ENCODE results near the gene SLC16A8. TPM values are rescaled to one million over a fixed set of nuclear protein-coding genes. Genes with fewer than 3 reads are reported as not detected.

The SLC16A8 gene
- polyA plus RNA-seq, 1 experiment = not detected

GRCh38 chr22:38077096-38077495, 6.9 kb downstream of the SLC16A8 start:
- no peak for TF ChIP-seq CTCF (IDR thresholded peaks at IDR 0.05; ENCODE audit: low read depth, low read length)
- ChIA-PET CTCF (no interaction called here), POLR2A (no interaction called here)
- no peak for DNase-seq (ENCODE audit: low read depth, low spot score)
- Histone ChIP-seq H3K4me3 (ENCODE audit: low read depth, low read length) (no peak overlapping the region), H3K27me3 (ENCODE audit: control insufficient read depth, insufficient read depth, low read length) (peaks cover 23% of the 10 kb centered on the region), H3K27ac (ENCODE audit: low read depth, low read length) (no peak overlapping the region), H3K9me3 (ENCODE audit: control insufficient read depth, insufficient read depth, low read length) (no peaks in the 10 kb centered on the region; the same call in 1 of the 2 replicates)

GRCh38 chr22:38075961-38076360, 8.0 kb downstream of the SLC16A8 start:
- ChIA-PET CTCF (no interaction called here), POLR2A (no interaction called here)
- Histone ChIP-seq H3K27ac (ENCODE audit: low read depth, low read length) (no peak overlapping the region), H3K9me3 (ENCODE audit: control insufficient read depth, insufficient read depth, low read length) (no peaks in the 10 kb centered on the region; the same call in 1 of the 2 replicates), H3K27me3 (ENCODE audit: control insufficient read depth, insufficient read depth, low read length) (peaks cover 13% of the 10 kb centered on the region), H3K4me3 (ENCODE audit: low read depth, low read length) (no peak overlapping the region)
- no peak for DNase-seq (ENCODE audit: low read depth, low spot score)
- no peak for TF ChIP-seq CTCF (IDR thresholded peaks at IDR 0.05; ENCODE audit: low read depth, low read length)

GRCh38 chr22:38075105-38075825, 8.7 kb downstream of the SLC16A8 start:
- no peak overlapping the region for H3K4me3 ChIP-seq (ENCODE audit: low read depth, low read length)
- no peak overlapping the region for H3K27ac ChIP-seq (ENCODE audit: low read depth, low read length)
- DNase-seq (ENCODE audit: low read depth, low spot score) = no peak
- peaks cover 7% of the 10 kb centered on the region for H3K27me3 ChIP-seq (ENCODE audit: control insufficient read depth, insufficient read depth, low read length)
- no peak for TF ChIP-seq CTCF (IDR thresholded peaks at IDR 0.05; ENCODE audit: low read depth, low read length)
- no peaks in the 10 kb centered on the region for H3K9me3 ChIP-seq (ENCODE audit: control insufficient read depth, insufficient read depth, low read length)
- POLR2A ChIA-PET = no interaction called here
- CTCF ChIA-PET = interaction anchor here (1.7 kb wide), 1 partner anchor 20 kb away, joined by 4 read pairs; no protein-coding TSS in a partner anchor

- DNase-seq (ENCODE audit: low read depth, low spot score) = peak; percentile 10
- POLR2A ChIA-PET = no interaction called here
- CTCF ChIA-PET = interaction anchor here (0.6 to 1.8 kb wide), 24 partner anchors 10 to 578 kb away, joined by 3 to 10 read pairs (median 4); partner anchors contain the start of gene SOX10
- Histone ChIP-seq H3K27ac (ENCODE audit: low read depth, low read length) (no peak overlapping the region), H3K9me3 (ENCODE audit: control insufficient read depth, insufficient read depth, low read length) (no peaks in the 10 kb centered on the region), H3K4me3 (ENCODE audit: low read depth, low read length) (no peak overlapping the region), H3K27me3 (ENCODE audit: control insufficient read depth, insufficient read depth, low read length) (peaks cover under 1% of the 10 kb centered on the region)
- peak; percentile 61 for TF ChIP-seq CTCF (IDR thresholded peaks at IDR 0.05; ENCODE audit: low read depth, low read length)
Observed at GRCh38 chr22:38074181-38075104, 9.5 kb downstream of the SLC16A8 start.

Measured in AG04450 (cell line).